ENCODE results near the gene DYTN. TPM values are rescaled to one million over a fixed set of nuclear protein-coding genes. Genes with fewer than 3 reads are reported as not detected.
"Not testable (repeated sequence)": the region's sequence is repeated elsewhere in the genome, so short reads cannot be mapped to it uniquely, and the experiment has no call there.

Gene DYTN
- total and polyA plus RNA-seq, 2 donors (not counting 3 experiments of a cell fraction or from before 2014, with no cell fraction given): 0.06 to 0.62 TPM

- DNase-seq (ENCODE audit: low read depth, low spot score) (no peak), FAIRE-seq (no peak)
- no peaks in the 10 kb centered on the region for H3K36me3 ChIP-seq (ENCODE audit: control insufficient read depth in 2 of 2, extremely low read depth in 1 of 2, insufficient read depth in 2 of 2, low read length in 2 of 2)
- no peaks in the 10 kb centered on the region for H4K20me1 ChIP-seq (replicated peaks; ENCODE audit: control insufficient read depth, extremely low read depth, insufficient read depth, low read length)
- no peaks in the 10 kb centered on the region for H3K79me2 ChIP-seq (ENCODE audit: control insufficient read depth, insufficient read depth, low read length)
- H3K4me1 ChIP-seq (ENCODE audit: control insufficient read depth, extremely low read depth, insufficient read depth, low read length): no peaks in the 10 kb centered on the region
- no TSS peak for BruUV-seq (replicated peaks)
- no peak for TF ChIP-seq POLR2AphosphoS5 (IDR thresholded peaks at IDR 0.05; ENCODE audit: insufficient read depth, low read depth, low read length)
- TF ChIP-seq POLR2A (IDR thresholded peaks at IDR 0.05; ENCODE audit: low read depth, low read length): no peak
- TF ChIP-seq, protein P1, sequence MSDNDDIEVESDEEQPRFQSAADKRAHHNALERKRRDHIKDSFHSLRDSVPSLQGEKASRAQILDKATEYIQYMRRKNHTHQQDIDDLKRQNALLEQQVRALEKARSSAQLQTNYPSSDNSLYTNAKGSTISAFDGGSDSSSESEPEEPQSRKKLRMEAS (IDR thresholded peaks at IDR 0.05; ENCODE audit: insufficient read depth, insufficient read length): no peak
- no peak for TF ChIP-seq EZH2 (IDR thresholded peaks at IDR 0.05; ENCODE audit: borderline replicate concordance, low read depth, low read length, severe bottlenecking)
- H3K4me2 ChIP-seq (ENCODE audit: insufficient read depth, low read length): no peak overlapping the region
- dilution Hi-C loops (cut with MboI; ENCODE audit: extremely low pct_ligation_motif_present, low sequenced_read_pairs) (no loop called here), intact Hi-C loops (cut with micrococcal nuclease) (no loop called here)
- no peaks in the 10 kb centered on the region for H3K9me1 ChIP-seq (replicated peaks; ENCODE audit: control insufficient read depth, extremely low read depth, insufficient read depth, low read length)
- H3K27ac ChIP-seq (ENCODE audit: insufficient read depth, low read depth, low read length): no peak overlapping the region
- H3K9ac ChIP-seq (replicated peaks; ENCODE audit: extremely low read depth, insufficient read depth, low read length): no peak overlapping the region
- H3K4me3 ChIP-seq (replicated peaks in 1 of 3; ENCODE audit: insufficient read depth in 1 of 3, low read depth in 1 of 3, low read length in 3 of 3): no peak overlapping the region
- H3K27me3 ChIP-seq (ENCODE audit: control insufficient read depth in 2 of 2, insufficient read depth in 2 of 2, low read length in 2 of 2): peaks cover 0 to 5% of the 10 kb centered on the region in 2 experiments
- H3K9me3 ChIP-seq (replicated peaks; ENCODE audit: control insufficient read depth, insufficient read depth, low read length): no peaks in the 10 kb centered on the region
- ChIA-PET CTCF (no interaction called here), POLR2A (no interaction called here)
- no peak overlapping the region for H2AFZ ChIP-seq (ENCODE audit: low read depth, low read length)
Observed at GRCh38 chr2:206716623-206717022, 1.6 kb downstream of the DYTN start.

DNA sequence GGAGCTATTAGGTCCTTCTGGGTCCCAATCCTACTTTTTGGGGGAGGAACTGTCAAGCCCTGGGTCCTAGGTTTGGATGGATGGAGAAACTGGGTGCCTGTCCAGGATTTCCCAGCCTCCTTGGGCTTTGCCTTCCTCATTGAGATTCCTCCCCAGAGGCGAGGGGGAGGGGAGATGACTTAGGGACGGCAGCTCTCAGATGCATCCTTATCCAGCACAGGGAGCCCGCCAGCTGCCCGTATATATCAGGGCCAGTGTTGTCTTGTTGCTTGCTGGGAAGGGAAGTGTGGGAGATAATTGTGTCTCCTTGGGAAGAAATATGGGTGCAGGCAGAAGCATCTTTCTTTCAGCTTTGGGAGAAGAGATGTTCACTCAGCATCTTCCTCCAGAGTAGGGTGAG lies 3.0 kb downstream of the DYTN start:
- DNase-seq (ENCODE audit: low read depth, low spot score); H3K4me2 ChIP-seq (ENCODE audit: insufficient read depth, low read length); POLR2A ChIA-PET; H4K20me1 ChIP-seq (replicated peaks; ENCODE audit: control insufficient read depth, extremely low read depth, insufficient read depth, low read length); intact Hi-C loops (cut with micrococcal nuclease); H3K36me3 ChIP-seq (ENCODE audit: control insufficient read depth in 2 of 2, extremely low read depth in 1 of 2, insufficient read depth in 2 of 2, low read length in 2 of 2); H3K27me3 ChIP-seq (ENCODE audit: control insufficient read depth in 2 of 2, insufficient read depth in 2 of 2, low read length in 2 of 2); dilution Hi-C loops (cut with MboI; ENCODE audit: extremely low pct_ligation_motif_present, low sequenced_read_pairs); H3K9me3 ChIP-seq (replicated peaks; ENCODE audit: control insufficient read depth, insufficient read depth, low read length); BruUV-seq (replicated peaks); CTCF ChIA-PET; H3K4me1 ChIP-seq (ENCODE audit: control insufficient read depth, extremely low read depth, insufficient read depth, low read length); H3K4me3 ChIP-seq (replicated peaks in 1 of 3; ENCODE audit: insufficient read depth in 1 of 3, low read depth in 1 of 3, low read length in 3 of 3); FAIRE-seq; H3K9ac ChIP-seq (replicated peaks; ENCODE audit: extremely low read depth, insufficient read depth, low read length); H3K9me1 ChIP-seq (replicated peaks; ENCODE audit: control insufficient read depth, extremely low read depth, insufficient read depth, low read length); H3K79me2 ChIP-seq (ENCODE audit: control insufficient read depth, insufficient read depth, low read length); H2AFZ ChIP-seq (ENCODE audit: low read depth, low read length); H3K27ac ChIP-seq (ENCODE audit: insufficient read depth, low read depth, low read length): not testable (repeated sequence)

Data from endothelial cell of umbilical vein (primary cell).